Sigmoid colon (tissue), 7 donors: ENCODE data around the gene DHDH. TPM values are rescaled to one million over a fixed set of nuclear protein-coding genes. Genes with fewer than 3 reads are reported as not detected.

Experiments
- DNase-seq: peaks from one replicate; pipeline ENCODE4 v3.0.0-alpha.2; 2019
- H3K27ac ChIP-seq, 4 donors: fragments of 200-600 bp; sonication (generic); one replicate each; pipeline ENCODE4 v1.5.1; 2016 to 2019; ENCODE audit warnings: mild to moderate bottlenecking in 1 of 4
- H3K27me3 ChIP-seq, 3 donors: fragments of 200-600 bp; sonication (generic); one replicate each; pipeline ENCODE4 v1.5.1; 2019; ENCODE audit warnings: mild to moderate bottlenecking in 1 of 3
- H3K36me3 ChIP-seq, 4 donors: fragments of 200-600 bp; sonication (generic); one replicate each; pipeline ENCODE4 v1.5.1; 2016 to 2019
- H3K4me1 ChIP-seq, 4 donors: fragments of 200-600 bp; sonication (generic); one replicate each; pipeline ENCODE4 v1.5.1; 2017 to 2019
- H3K4me3 ChIP-seq, 4 donors: fragments of 200-600 bp; sonication (generic); one replicate each; pipeline ENCODE4 v1.5.1; 2017 to 2019; ENCODE audit warnings: mild to moderate bottlenecking in 2 of 4, moderate library complexity in 1 of 4
- H3K9me3 ChIP-seq, 4 donors: fragments of 200-600 bp in 3 of 4; sonication (generic) in 3 of 4; one replicate each; pipeline versions ENCODE4 v1.5.1 to v1.6.1; 2013 to 2019
- EP300 ChIP-seq, 4 donors: sonication (generic); formaldehyde crosslinking; IDR thresholded peaks; one replicate each; pipeline ENCODE4 v1.6.1; 2017; ENCODE audit warnings: antibody characterized with exemption in 4 of 4
- POLR2A ChIP-seq, 2 donors: fragments of 450-650 bp; IDR thresholded peaks; one replicate each; pipeline ENCODE4 v1.6.1; 2016; ENCODE audit warnings: antibody characterized with exemption in 2 of 2, mild to moderate bottlenecking in 2 of 2, moderate library complexity in 2 of 2
- POLR2AphosphoS5 ChIP-seq, 4 donors: sonication (generic); formaldehyde crosslinking; IDR thresholded peaks; one replicate each; pipeline ENCODE4 v1.6.1; 2017; ENCODE audit warnings: antibody characterized with exemption in 4 of 4
- WGBS, 2 donors: extraction: QIAGEN DNeasy Blood & Tissue Kit; methylation state at CpG; one replicate each; pipeline ENCODE4 v1.1.7; 2013; 5-methylcytosine and 5-hydroxymethylcytosine counted together
- intact Hi-C: fragments of 100-400 bp; cut with DNase I; formaldehyde crosslinking; loops from one replicate; pipeline ENCODE4 v1.15.1; 2023
- polyA plus RNA-seq, 3 donors: library from polyadenylated mRNA; stranded (reverse); fragments of 200-250 nt; gene quantifications; one replicate each; pipeline ENCODE4 v1.2.3, GENCODE V29; 2013
- total RNA-seq, 4 donors: library from RNA; depleted of rRNA; stranded (reverse); fragments of >200 nt; gene quantifications; one replicate each; pipeline ENCODE4 v1.1.0, GENCODE V29; 2016
- TF ChIP-seq, protein P1 (sequence below), 4 experiments: fragments of 450-650 bp in 3 of 4; fragments of 200-600 bp in 1 of 4; IDR thresholded peaks; one replicate each; pipeline ENCODE4 v1.5.1; 2016 to 2019; ENCODE audit warnings: antibody characterized with exemption in 4 of 4, mild to moderate bottlenecking in 3 of 4, moderate library complexity in 2 of 4
- donor health status: healthy with polysubstance abuse.
- donor health status: Bipolar disorder and iron deficiency.
- donor health status: healthy.

The DHDH gene
- total and polyA plus RNA-seq, 7 donors, result 0.16 TPM; not detected in 6

DNA sequence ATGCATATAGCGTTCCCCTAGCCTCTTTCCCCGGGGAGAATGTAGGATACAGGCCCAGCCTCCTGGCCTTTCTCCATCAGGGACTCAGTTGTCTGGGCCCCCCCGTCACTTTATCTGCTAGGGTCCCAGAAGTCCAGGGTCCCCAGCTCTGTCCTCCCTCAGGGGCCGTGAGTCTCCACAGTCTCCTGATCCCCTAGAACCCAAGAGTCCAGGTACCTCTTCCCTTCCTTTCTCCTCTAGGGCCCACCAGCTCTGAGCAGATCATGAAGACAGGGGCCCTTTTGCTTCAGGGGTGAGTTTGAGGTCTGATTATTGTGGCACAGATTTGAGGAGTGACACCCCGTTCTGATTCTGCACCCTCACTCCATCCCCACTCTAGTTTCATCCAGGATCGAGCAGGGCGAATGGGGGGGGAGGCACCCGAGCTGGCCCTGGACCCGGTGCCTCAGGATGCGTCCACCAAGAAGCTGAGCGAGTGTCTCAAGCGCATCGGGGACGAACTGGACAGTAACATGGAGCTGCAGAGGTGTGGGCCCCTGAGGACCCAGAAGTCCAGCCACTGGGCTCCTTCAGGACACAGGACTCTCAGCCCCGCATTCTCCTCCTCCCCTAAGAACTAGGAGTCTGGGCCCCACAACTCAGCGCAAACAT is 21.9 kb downstream of the DHDH start:
- Histone ChIP-seq H3K4me3 (peak overlapping the region; percentile 68 to 85 (median 82)), H3K36me3 (no peaks in the 10 kb centered on the region), H3K9me3 (no peaks in the 10 kb centered on the region), H3K4me1 (peaks cover 0 to 18% (median 15%) of the 10 kb centered on the region in 4 donors), H3K27me3 (no peaks in the 10 kb centered on the region), H3K27ac (peak overlapping the region; percentile 83 to 90 (median 85))
- whole genome bisulfite sequencing, 2 donors, result 58 to 60% methylated on average over 16 of the region's 16 CpGs
- TF ChIP-seq, protein P1, sequence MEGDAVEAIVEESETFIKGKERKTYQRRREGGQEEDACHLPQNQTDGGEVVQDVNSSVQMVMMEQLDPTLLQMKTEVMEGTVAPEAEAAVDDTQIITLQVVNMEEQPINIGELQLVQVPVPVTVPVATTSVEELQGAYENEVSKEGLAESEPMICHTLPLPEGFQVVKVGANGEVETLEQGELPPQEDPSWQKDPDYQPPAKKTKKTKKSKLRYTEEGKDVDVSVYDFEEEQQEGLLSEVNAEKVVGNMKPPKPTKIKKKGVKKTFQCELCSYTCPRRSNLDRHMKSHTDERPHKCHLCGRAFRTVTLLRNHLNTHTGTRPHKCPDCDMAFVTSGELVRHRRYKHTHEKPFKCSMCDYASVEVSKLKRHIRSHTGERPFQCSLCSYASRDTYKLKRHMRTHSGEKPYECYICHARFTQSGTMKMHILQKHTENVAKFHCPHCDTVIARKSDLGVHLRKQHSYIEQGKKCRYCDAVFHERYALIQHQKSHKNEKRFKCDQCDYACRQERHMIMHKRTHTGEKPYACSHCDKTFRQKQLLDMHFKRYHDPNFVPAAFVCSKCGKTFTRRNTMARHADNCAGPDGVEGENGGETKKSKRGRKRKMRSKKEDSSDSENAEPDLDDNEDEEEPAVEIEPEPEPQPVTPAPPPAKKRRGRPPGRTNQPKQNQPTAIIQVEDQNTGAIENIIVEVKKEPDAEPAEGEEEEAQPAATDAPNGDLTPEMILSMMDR (IDR thresholded peaks at IDR 0.05), result no peak
- TF ChIP-seq POLR2A (IDR thresholded peaks at IDR 0.05) (no peak), POLR2AphosphoS5 (IDR thresholded peaks at IDR 0.05) (no peak), EP300 (IDR thresholded peaks at IDR 0.05) (no peak)
- intact Hi-C loops, result loop anchor here (5.0 kb wide), 1 partner anchor 43 kb away; no protein-coding TSS in a partner anchor
- DNase-seq, result no peak

DNA sequence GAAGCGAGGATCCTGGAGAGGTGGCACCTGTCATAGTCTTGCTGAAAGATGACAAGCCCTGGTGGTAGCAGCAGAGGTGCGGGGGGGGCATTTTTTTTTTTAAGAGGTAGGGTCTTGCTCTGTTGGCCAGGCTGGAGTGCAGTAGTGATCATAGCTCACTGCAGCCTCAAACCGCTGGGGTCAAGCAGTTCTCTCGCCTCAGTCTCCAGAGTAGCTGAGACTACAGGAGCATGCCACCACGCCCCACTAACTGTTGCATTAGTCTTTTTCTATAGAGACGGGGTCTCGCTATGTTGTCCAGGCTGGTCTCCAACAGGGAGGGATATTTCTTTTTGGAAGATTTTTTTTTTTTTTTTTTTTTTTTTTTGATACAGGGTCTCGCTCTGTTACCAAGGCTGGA is 24.5 kb downstream of the DHDH start:
- intact Hi-C loops, result loop anchor here (5.0 kb wide), 1 partner anchor 46 kb away; no protein-coding TSS in a partner anchor
- H3K36me3 ChIP-seq, result peaks cover 0 to 4% (median 0%) of the 10 kb centered on the region in 4 donors
- H3K4me1 ChIP-seq, result peaks cover 0 to 26% (median 23%) of the 10 kb centered on the region in 4 donors
- H3K27ac ChIP-seq, result no peak overlapping the region
- WGBS, 2 donors, result 97 to 98% methylated on average over 8 of the region's 8 CpGs
- no peaks in the 10 kb centered on the region for H3K27me3 ChIP-seq
- H3K9me3 ChIP-seq, result no peaks in the 10 kb centered on the region
- no peak overlapping the region for H3K4me3 ChIP-seq
- no peak for DNase-seq
- TF ChIP-seq POLR2AphosphoS5 (IDR thresholded peaks at IDR 0.05) (no peak), EP300 (IDR thresholded peaks at IDR 0.05) (no peak), POLR2A (IDR thresholded peaks at IDR 0.05) (no peak)
- TF ChIP-seq, protein P1 (IDR thresholded peaks at IDR 0.05), result no peak

DNA sequence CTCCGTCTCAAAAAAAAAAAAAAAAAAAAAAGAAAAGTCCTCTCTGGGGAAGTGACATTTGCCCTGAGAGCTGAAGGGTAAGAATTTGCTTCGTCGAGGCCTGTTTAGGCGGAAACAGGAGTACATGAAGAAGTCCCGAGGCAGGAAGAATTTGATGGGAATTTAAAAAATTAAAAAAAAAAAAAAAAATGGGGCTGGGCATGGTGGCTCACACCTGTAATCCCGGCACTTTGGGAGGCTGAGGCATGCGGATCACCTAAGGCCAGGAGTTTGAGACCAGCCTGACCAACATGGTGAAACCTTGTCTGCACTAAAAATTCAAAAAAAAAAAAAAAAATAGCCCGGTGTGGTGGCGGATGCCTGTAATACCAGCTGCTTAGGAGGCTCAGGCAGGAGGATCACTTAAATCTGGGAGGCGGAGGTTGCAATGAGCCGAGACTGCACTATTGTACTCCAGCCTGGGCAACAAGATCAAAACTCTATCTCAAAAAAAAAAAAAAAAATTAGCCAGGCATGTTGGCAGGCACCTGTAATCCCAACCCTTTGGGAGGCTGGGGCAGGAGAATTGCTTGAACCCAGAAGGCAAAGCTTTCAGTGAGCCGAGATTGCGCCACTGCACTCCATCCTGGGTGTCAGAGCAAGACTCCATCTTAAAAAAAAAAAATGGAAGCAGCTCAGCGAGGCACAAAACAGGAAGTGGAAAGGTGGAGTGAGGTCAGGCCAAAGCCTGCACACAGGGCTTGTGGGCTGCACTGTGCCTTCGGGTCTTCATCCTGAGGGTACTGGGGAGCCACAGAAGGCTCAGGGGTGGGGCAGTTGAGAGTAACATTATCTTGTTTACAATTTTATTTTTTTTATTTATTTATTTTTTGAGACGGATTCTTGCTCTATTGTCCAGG is 26.1 kb downstream of the DHDH start:
- Histone ChIP-seq H3K27me3 (no peaks in the 10 kb centered on the region), H3K27ac (no peak overlapping the region), H3K9me3 (no peaks in the 10 kb centered on the region), H3K36me3 (peaks cover 0 to 4% (median 0%) of the 10 kb centered on the region in 4 donors), H3K4me1 (peaks cover 0 to 41% (median 35%) of the 10 kb centered on the region in 4 donors), H3K4me3 (no peak overlapping the region)
- intact Hi-C loops, result loop anchor here (5.0 to 10.0 kb wide), 3 partner anchors 47 to 325 kb away; partner anchors contain the start of gene DBP
- TF ChIP-seq POLR2AphosphoS5 (IDR thresholded peaks at IDR 0.05), result no peak
- DNase-seq, result no peak
- WGBS, 2 donors, result 78 to 79% methylated on average over 16 of the region's 16 CpGs

DNA sequence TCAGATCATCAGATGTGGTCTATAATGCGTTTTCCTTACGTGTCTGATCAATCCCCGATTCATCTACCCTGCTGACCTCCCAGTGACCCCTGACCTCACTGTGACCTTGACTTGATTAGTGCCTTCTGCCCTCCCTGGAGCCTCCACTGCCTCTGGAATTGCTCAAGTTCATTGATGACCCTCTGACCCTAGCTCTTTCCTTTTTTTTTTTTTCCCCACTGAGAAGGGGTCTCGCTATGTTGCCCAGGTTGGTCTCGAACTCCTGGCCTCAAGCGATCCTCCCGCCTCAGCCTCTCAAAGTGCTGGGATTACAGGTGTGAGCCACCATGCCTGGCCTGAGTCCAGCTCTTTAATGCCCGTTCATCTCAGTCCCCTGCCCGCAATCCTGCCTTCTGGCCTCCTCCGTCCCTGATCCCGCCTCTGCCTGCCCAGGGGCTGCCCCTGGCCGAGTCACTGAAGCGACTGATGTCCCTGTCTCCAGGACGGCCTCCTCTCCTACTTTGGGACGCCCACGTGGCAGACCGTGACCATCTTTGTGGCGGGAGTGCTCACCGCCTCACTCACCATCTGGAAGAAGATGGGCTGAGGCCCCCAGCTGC is 27.7 kb downstream of the DHDH start:
- H3K27ac ChIP-seq, result peak overlapping the region in 3 of 4 donors; percentile 26 to 98 (median 93)
- H3K4me1 ChIP-seq, result peaks cover 0 to 36% (median 29%) of the 10 kb centered on the region in 4 donors
- intact Hi-C loops, result loop anchor here (5.0 to 10.0 kb wide), 2 partner anchors 164 to 326 kb away; partner anchors contain the start of gene DBP

More for the DNA sequence above, 27.7 kb downstream of the DHDH start:
- TF ChIP-seq POLR2AphosphoS5 (IDR thresholded peaks at IDR 0.05) (no peak), EP300 (IDR thresholded peaks at IDR 0.05) (no peak), POLR2A (IDR thresholded peaks at IDR 0.05) (no peak)
- TF ChIP-seq, protein P1 (IDR thresholded peaks at IDR 0.05), result no peak
- Histone ChIP-seq H3K36me3 (peaks cover under 1 to 7% (median under 1%) of the 10 kb centered on the region in 4 donors), H3K4me3 (no peak overlapping the region), H3K27me3 (no peaks in the 10 kb centered on the region), H3K9me3 (no peaks in the 10 kb centered on the region)
- WGBS, 2 donors, result 80 to 86% methylated on average over 19 of the region's 19 CpGs
- DNase-seq, result no peak
